SK-N-SH treated with all-trans-retinoic acid at 6 μM for 48 hours (cell line): Measurements from ENCODE around the gene RND2.

ENCODE experiments used
- ATAC-seq: fragments of 200-7000 bp; cut with Tn5 transposase; 3 replicates; pipeline ENCODE4 v1.9.1; 2020; ENCODE audit warnings: mild to moderate bottlenecking, moderate library complexity
- BACH2 ChIP-seq: fragments of 250-450 bp; sonication (Bioruptor Pico); IDR thresholded peaks from 2 replicates; pipeline ENCODE4 v1.9.0; 2021; ENCODE audit warnings: mild to moderate bottlenecking, borderline replicate concordance
- CSDC2 ChIP-seq: fragments of 250-450 bp; sonication (Bioruptor Pico); IDR thresholded peaks from 2 replicates; pipeline ENCODE4 v1.5.0; 2020; ENCODE audit warnings: mild to moderate bottlenecking, moderate library complexity
- CSRNP3 ChIP-seq: fragments of 250-450 bp; sonication (Bioruptor Pico); IDR thresholded peaks from 2 replicates; pipeline ENCODE4 v1.5.1; 2021; ENCODE audit warnings: mild to moderate bottlenecking, moderate library complexity
- ESRRG ChIP-seq: fragments of 250-450 bp; sonication (Bioruptor Pico); IDR thresholded peaks from 2 replicates; pipeline ENCODE4 v1.6.1; 2021; ENCODE audit warnings: mild to moderate bottlenecking
- GLIS3 ChIP-seq: fragments of 250-450 bp; sonication (Bioruptor Pico); IDR thresholded peaks from 2 replicates; pipeline ENCODE4 v1.5.0; 2020; ENCODE audit warnings: mild to moderate bottlenecking, moderate library complexity
- ISL1 ChIP-seq: fragments of 250-450 bp; sonication (Bioruptor Pico); IDR thresholded peaks from 2 replicates; pipeline ENCODE4 v2.1.2; 2022; ENCODE audit warnings: mild to moderate bottlenecking, moderate library complexity
- OSR1 ChIP-seq: fragments of 250-450 bp; sonication (Bioruptor Pico); IDR thresholded peaks from 2 replicates; pipeline ENCODE4 v1.8.0; 2022; ENCODE audit warnings: moderate library complexity, mild to moderate bottlenecking, inconsistent platforms
- PATZ1 ChIP-seq: fragments of 250-450 bp; sonication (Bioruptor Pico); IDR thresholded peaks from 2 replicates; pipeline ENCODE4 v1.8.0; 2020; ENCODE audit warnings: mild to moderate bottlenecking, moderate library complexity, borderline replicate concordance
- POU6F1 ChIP-seq: fragments of 250-450 bp; sonication (Bioruptor Pico); IDR thresholded peaks from 2 replicates; pipeline ENCODE4 v1.8.0; 2021; ENCODE audit warnings: low read depth, mild to moderate bottlenecking, moderate library complexity, borderline replicate concordance
- PPARA ChIP-seq: fragments of 250-450 bp; sonication (Bioruptor Pico); IDR thresholded peaks from 2 replicates; pipeline ENCODE4 v1.5.0; 2020; ENCODE audit warnings: mild to moderate bottlenecking, borderline replicate concordance
- RARB ChIP-seq: fragments of 250-450 bp; sonication (Bioruptor Pico); IDR thresholded peaks from 2 replicates; pipeline ENCODE4 v1.8.0; 2021; ENCODE audit warnings: mild to moderate bottlenecking, moderate library complexity
- SNAI2 ChIP-seq: fragments of 250-450 bp; sonication (Bioruptor Pico); IDR thresholded peaks from 2 replicates; pipeline ENCODE4 v1.5.0; 2020; ENCODE audit warnings: mild to moderate bottlenecking, moderate library complexity
- TCF4 ChIP-seq: fragments of 250-450 bp; sonication (Bioruptor Pico); IDR thresholded peaks from 2 replicates; pipeline ENCODE4 v1.8.0; 2021; ENCODE audit warnings: mild to moderate bottlenecking, moderate library complexity, borderline replicate concordance
- TOX ChIP-seq: fragments of 250-450 bp; sonication (Bioruptor Pico); IDR thresholded peaks from 2 replicates; pipeline ENCODE4 v1.8.0; 2021; ENCODE audit warnings: mild to moderate bottlenecking, moderate library complexity, borderline replicate concordance
- TSHZ2 ChIP-seq: fragments of 250-450 bp; sonication (Bioruptor Pico); IDR thresholded peaks from 2 replicates; pipeline ENCODE4 v1.5.0; 2020; ENCODE audit warnings: mild to moderate bottlenecking, moderate library complexity
- ZC3H10 ChIP-seq: fragments of 250-450 bp; sonication (Bioruptor Pico); IDR thresholded peaks from 2 replicates; pipeline ENCODE4 v1.5.1; 2021; ENCODE audit warnings: mild to moderate bottlenecking, moderate library complexity
- ZFP3 ChIP-seq: fragments of 250-450 bp; sonication (Bioruptor Pico); IDR thresholded peaks from 2 replicates; pipeline ENCODE4 v1.5.0; 2020; ENCODE audit warnings: mild to moderate bottlenecking, moderate library complexity
- ZFP30 ChIP-seq: fragments of 450-650 bp; formaldehyde crosslinking; IDR thresholded peaks from 2 replicates; pipeline ENCODE4 v1.5.0; 2022; ENCODE audit warnings: mild to moderate bottlenecking, moderate library complexity
- ZNF565 ChIP-seq: fragments of 450-650 bp; formaldehyde crosslinking; conservative IDR thresholded peaks from 2 replicates; pipeline ENCODE4 v1.5.0; 2020; ENCODE audit warnings: low read depth, mild to moderate bottlenecking, moderate library complexity
- ZNF70 ChIP-seq: fragments of 450-650 bp; formaldehyde crosslinking; IDR thresholded peaks from 2 replicates; pipeline ENCODE4 v1.5.0; 2020; ENCODE audit warnings: mild to moderate bottlenecking, moderate library complexity
- ZNF8 ChIP-seq: fragments of 450-650 bp; formaldehyde crosslinking; IDR thresholded peaks from 2 replicates; pipeline ENCODE4 v1.5.0; 2020; ENCODE audit warnings: mild to moderate bottlenecking, moderate library complexity
- TF ChIP-seq, protein P1 (sequence below): fragments of 250-450 bp; sonication (Bioruptor Pico); IDR thresholded peaks from 2 replicates; pipeline ENCODE4 v1.5.1; 2020; ENCODE audit warnings: low read depth, mild to moderate bottlenecking, moderate library complexity

Gene RND2

DNA sequence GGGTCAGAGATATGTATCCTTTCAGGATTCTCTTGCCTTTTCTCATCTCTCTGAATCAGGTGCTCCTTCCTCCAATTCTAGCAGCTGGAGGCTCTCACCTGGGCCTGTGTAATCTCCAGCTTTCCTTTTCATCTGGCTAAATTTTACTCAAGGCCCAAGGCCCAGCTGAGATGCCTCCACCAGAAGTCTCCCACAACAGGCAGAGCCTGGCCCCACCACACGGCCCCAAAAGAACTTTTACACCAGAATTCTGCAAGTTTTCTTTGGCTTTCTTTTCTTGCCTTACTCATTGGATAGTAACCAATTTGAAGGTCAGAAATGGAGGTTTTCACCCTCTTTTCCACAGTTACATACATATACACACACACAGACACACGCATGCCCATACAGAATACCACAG, 14.6 kb downstream of the RND2 start (continued):
- TF ChIP-seq PATZ1 (CRISPR knock-in tag) (no peak), TOX (CRISPR knock-in tag) (no peak), POU6F1 (CRISPR knock-in tag) (no peak), ESRRG (CRISPR knock-in tag) (no peak), ZNF8 (CRISPR knock-in tag) (no peak), ZFP3 (CRISPR knock-in tag) (no peak), PPARA (no peak), GLIS3 (CRISPR knock-in tag) (no peak), OSR1 (no peak)

DNA sequence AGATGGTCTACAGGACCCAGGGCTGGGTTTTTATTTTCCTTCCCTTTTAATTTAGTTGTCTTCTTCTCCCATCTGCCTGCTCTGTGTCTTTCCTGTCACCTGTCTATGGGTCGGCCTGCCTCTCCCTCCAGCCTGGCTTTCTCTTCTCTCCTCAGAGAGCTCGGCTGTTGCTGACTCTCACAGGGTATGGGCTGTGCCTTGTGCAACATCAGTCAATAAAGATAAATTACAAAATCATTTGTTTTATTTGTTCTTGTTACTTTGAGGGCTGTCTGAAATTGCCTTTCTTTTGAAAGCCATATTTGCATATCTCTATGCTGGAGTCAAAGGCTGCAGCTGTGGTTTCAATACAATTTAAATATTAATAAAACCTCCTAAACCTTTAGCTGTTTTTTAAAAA, 15.6 kb downstream of the RND2 start:
- no peak for TF ChIP-seq ZFP3 (CRISPR knock-in tag)
- no peak for TF ChIP-seq ZNF70 (CRISPR knock-in tag)
- TF ChIP-seq OSR1, result no peak
- no peak for TF ChIP-seq ESRRG (CRISPR knock-in tag)
- no peak for TF ChIP-seq ZNF8 (CRISPR knock-in tag)
- TF ChIP-seq TCF4 (CRISPR knock-in tag), result no peak
- no peak for TF ChIP-seq RARB (CRISPR knock-in tag)
- no peak for TF ChIP-seq CSDC2 (CRISPR knock-in tag)
- no peak for TF ChIP-seq ZFP30 (CRISPR knock-in tag)
- no peak for ATAC-seq

- TF ChIP-seq ZNF70 (CRISPR knock-in tag), result no peak
- TF ChIP-seq TSHZ2, result no peak
- TF ChIP-seq ZFP30 (CRISPR knock-in tag), result no peak
- no peak for TF ChIP-seq ZC3H10 (CRISPR knock-in tag)
- no peak for TF ChIP-seq OSR1
- TF ChIP-seq BACH2 (CRISPR knock-in tag), result no peak
- TF ChIP-seq CSDC2 (CRISPR knock-in tag), result no peak
- no peak for ATAC-seq
Observed at GRCh38 chr17:43042025-43042628, 17.1 kb downstream of the RND2 start.

- ATAC-seq, result no peak
- TF ChIP-seq, protein P1, sequence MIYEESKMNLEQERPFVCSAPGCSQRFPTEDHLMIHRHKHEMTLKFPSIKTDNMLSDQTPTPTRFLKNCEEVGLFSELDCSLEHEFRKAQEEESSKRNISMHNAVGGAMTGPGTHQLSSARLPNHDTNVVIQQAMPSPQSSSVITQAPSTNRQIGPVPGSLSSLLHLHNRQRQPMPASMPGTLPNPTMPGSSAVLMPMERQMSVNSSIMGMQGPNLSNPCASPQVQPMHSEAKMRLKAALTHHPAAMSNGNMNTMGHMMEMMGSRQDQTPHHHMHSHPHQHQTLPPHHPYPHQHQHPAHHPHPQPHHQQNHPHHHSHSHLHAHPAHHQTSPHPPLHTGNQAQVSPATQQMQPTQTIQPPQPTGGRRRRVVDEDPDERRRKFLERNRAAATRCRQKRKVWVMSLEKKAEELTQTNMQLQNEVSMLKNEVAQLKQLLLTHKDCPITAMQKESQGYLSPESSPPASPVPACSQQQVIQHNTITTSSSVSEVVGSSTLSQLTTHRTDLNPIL (CRISPR knock-in tag), result no peak
- TF ChIP-seq ISL1 (CRISPR knock-in tag) (no peak), OSR1 (no peak), ZNF565 (CRISPR knock-in tag) (no peak), ZC3H10 (CRISPR knock-in tag) (no peak), CSDC2 (CRISPR knock-in tag) (no peak), ZNF8 (CRISPR knock-in tag) (no peak), PPARA (no peak), SNAI2 (CRISPR knock-in tag) (no peak), ZNF70 (CRISPR knock-in tag) (no peak), ZFP30 (CRISPR knock-in tag) (no peak), POU6F1 (CRISPR knock-in tag) (no peak), TCF4 (CRISPR knock-in tag) (no peak), ESRRG (CRISPR knock-in tag) (no peak), PATZ1 (CRISPR knock-in tag) (no peak), CSRNP3 (CRISPR knock-in tag) (no peak), BACH2 (CRISPR knock-in tag) (no peak), RARB (CRISPR knock-in tag) (no peak)
Observed at GRCh38 chr17:43043307-43043706, 18.3 kb downstream of the RND2 start.
